ENCODE measurements around the gene ABCG2. TPM values are rescaled to one million over a fixed set of nuclear protein-coding genes. Genes with fewer than 3 reads are reported as not detected.

ABCG2 gene
- total RNA-seq, 1 donor from 2014 or later = 0.40 TPM

GRCh38 chr4:88041626-88042025 lies 116.8 kb downstream of the ABCG2 start:
- Mint-ChIP-seq H3K9me3 (ENCODE audit: low read depth) (no peaks in the 10 kb centered on the region), H3K4me1 (ENCODE audit: low read depth) (no peaks in the 10 kb centered on the region), H3K27ac (ENCODE audit: unreplicated experiment) (no peak overlapping the region), H3K4me3 (ENCODE audit: unreplicated experiment) (no peak overlapping the region), H3K36me3 (ENCODE audit: low read depth) (peaks cover 25% of the 10 kb centered on the region), H3K27me3 (ENCODE audit: low read depth) (no peaks in the 10 kb centered on the region)
- no peak for DNase-seq (ENCODE audit: low spot score)
- TF ChIP-seq CTCF (IDR thresholded peaks at IDR 0.05) = no peak

GRCh38 chr4:88040707-88041106 lies 117.7 kb downstream of the ABCG2 start:
- Mint-ChIP-seq H3K36me3 (ENCODE audit: low read depth) (peaks cover 33% of the 10 kb centered on the region), H3K27me3 (ENCODE audit: low read depth) (no peaks in the 10 kb centered on the region), H3K9me3 (ENCODE audit: low read depth) (no peaks in the 10 kb centered on the region), H3K4me3 (ENCODE audit: unreplicated experiment) (no peak overlapping the region), H3K4me1 (ENCODE audit: low read depth) (no peaks in the 10 kb centered on the region), H3K27ac (ENCODE audit: unreplicated experiment) (no peak overlapping the region)
- TF ChIP-seq CTCF (IDR thresholded peaks at IDR 0.05) = no peak
- DNase-seq (ENCODE audit: low spot score) = no peak

Other genes with a start within 250 kb of the ABCG2 start
- gene SPP1, start 182.9 kb downstream of the ABCG2 start, total RNA-seq = 13.5 to 16.0 TPM (median 15.7 TPM) in 3 replicates
- 69.7 to 71.7 TPM (median 69.8 TPM) in 3 replicates for gene PKD2, start 151.0 kb downstream of the ABCG2 start, total RNA-seq
- gene PPM1K, start 125.9 kb upstream of the ABCG2 start, total RNA-seq = 16.0 to 18.8 TPM (median 17.0 TPM) in 3 replicates
- 0.79 to 1.0 TPM (median 1.0 TPM) in 3 replicates for gene HERC6, start 220.2 kb upstream of the ABCG2 start, total RNA-seq